ENCODE measurements around the gene KRT35. TPM values are rescaled to one million over a fixed set of nuclear protein-coding genes. Genes with fewer than 3 reads are reported as not detected.
A peak's percentile ranks its signal among the peaks of the same experiment; 100 is the strongest.

Gene KRT35
- total and polyA plus RNA-seq, 2 of the 13 experiments (the other 11 are each of a cell fraction or from before 2014, with no cell fraction given) = not detected

- no peak overlapping the region for H2AFZ ChIP-seq (ENCODE audit: low read length)
- H3K36me3 ChIP-seq (replicated peaks in 1 of 2; ENCODE audit: control insufficient read depth in 1 of 2, insufficient read depth in 2 of 2, low read length in 2 of 2) = no peaks in the 10 kb centered on the region
- ChIA-PET CTCF (ENCODE audit: low intra/inter-chr PET ratio, low total read pairs) (no interaction called here), POLR2A (interaction anchor here (1.2 kb wide), 1 partner anchor 183 kb away, joined by 3 read pairs; the partner anchor contains the start of gene EIF1)
- no TSS peak for BruUV-seq (replicated peaks)
- H3K27ac ChIP-seq (ENCODE audit: extremely low read length, insufficient read depth, low read length) = no peak overlapping the region
- intact Hi-C loops (cut with micrococcal nuclease; ENCODE audit: unreplicated experiment) = no loop called here
- FAIRE-seq (no peak), DNase-seq (ENCODE audit: low spot score) (no peak), ATAC-seq (no peak)
- no peaks in the 10 kb centered on the region for H3K79me2 ChIP-seq (ENCODE audit: insufficient read depth, low read length)
- no peak overlapping the region for H3K4me2 ChIP-seq (ENCODE audit: low read depth, low read length)
- no peak overlapping the region for H3K4me3 ChIP-seq (replicated peaks in 1 of 3; ENCODE audit: insufficient read depth in 1 of 3, low read depth in 2 of 3, low read length in 3 of 3)
- H3K9me3 ChIP-seq (ENCODE audit: low read length) = no peaks in the 10 kb centered on the region
- in situ Hi-C loops (cut with HindIII; ENCODE audit: extremely low pct_ligation_motif_present, low pct_unique_long_range_greater_than_20kb) = no loop called here
- peaks cover 10% of the 10 kb centered on the region for H3K4me1 ChIP-seq (ENCODE audit: insufficient read depth, low read length)
- no peaks in the 10 kb centered on the region for H4K20me1 ChIP-seq (ENCODE audit: insufficient read depth, low read length)
- 38% methylated on average over 14 of the region's 14 CpGs for WGBS (ENCODE audit: low lambda C conversion rate)
- H3K9ac ChIP-seq (ENCODE audit: insufficient read depth, low read depth, low read length) = no peak overlapping the region
- TF ChIP-seq USF2 (IDR thresholded peaks at IDR 0.05; ENCODE audit: low read depth, low read length) = peak; percentile 31; the same call in 1 of the 2 replicates
- no peak for TF ChIP-seq USF2 (CRISPR knock-in tag; IDR thresholded peaks at IDR 0.05; ENCODE audit: borderline replicate concordance)
- no peak for TF ChIP-seq RBM39 (IDR thresholded peaks at IDR 0.05; ENCODE audit: low read depth, low read length, poor library complexity, severe bottlenecking)
- TF ChIP-seq REL (CRISPR knock-in tag; conservative IDR thresholded peaks at IDR 0.05) = no peak
- TF ChIP-seq ZNF460 (CRISPR knock-in tag; IDR thresholded peaks at IDR 0.05; ENCODE audit: borderline replicate concordance) = no peak
- no peak for TF ChIP-seq ZFP36L2 (CRISPR knock-in tag; IDR thresholded peaks at IDR 0.05)
- TF ChIP-seq TEAD3 (CRISPR knock-in tag; optimal IDR thresholded peaks at IDR 0.05; ENCODE audit: borderline replicate concordance) = peak; percentile 73
- TF ChIP-seq MNT (IDR thresholded peaks at IDR 0.05) = peak; percentile 63
- no peak for TF ChIP-seq FOXA1 (IDR thresholded peaks at IDR 0.05)
- peak; percentile 38; the same call in 1 of the 2 replicates for TF ChIP-seq FOXA1 (CRISPR knock-in tag; IDR thresholded peaks at IDR 0.05)
- peaks cover 11 to 72% of the 10 kb centered on the region in 2 experiments for H3K27me3 ChIP-seq (ENCODE audit: control insufficient read depth in 1 of 2, insufficient read depth in 2 of 2, low read length in 2 of 2)
Measured at GRCh38 chr17:41505809-41506767, 25.1 kb upstream of the KRT35 start.
